Spleen (tissue), 11 donors: ENCODE measurements around the gene PHF20. TPM values are rescaled to one million over a fixed set of nuclear protein-coding genes. Genes with fewer than 3 reads are reported as not detected.
"Not testable (repeated sequence)": the region's sequence is repeated elsewhere in the genome, so short reads cannot be mapped to it uniquely, and the experiment has no call there.

Experiments
- DNase-seq: peaks from one replicate; pipeline ENCODE4 v3.0.0-alpha.2; 2020
- H3K27ac ChIP-seq, 8 donors: fragments of 200-600 bp; sonication (generic) in 7 of 8; 1 replicate in 4 of 8; 2 replicates in 4 of 8; pipeline versions ENCODE4 v1.5.0 to v1.8.0; 2016 to 2021; ENCODE audit warnings: inconsistent platforms in 4 of 8, mild to moderate bottlenecking in 4 of 8, moderate library complexity in 1 of 8
- H3K27me3 ChIP-seq, 7 donors: fragments of 200-600 bp; sonication (generic) in 6 of 7; replicated peaks in 1 of 7; 1 replicate in 4 of 7; 2 replicates in 3 of 7; pipeline versions ENCODE4 v1.5.0 to v1.8.0; 2016 to 2021; ENCODE audit warnings: inconsistent platforms in 3 of 7, mild to moderate bottlenecking in 1 of 7
- H3K36me3 ChIP-seq, 6 donors: fragments of 200-600 bp; sonication (generic) in 5 of 6; 1 replicate in 4 of 6; 2 replicates in 2 of 6; pipeline versions ENCODE4 v1.5.0 to v1.8.0; 2016 to 2021; ENCODE audit warnings: inconsistent platforms in 2 of 6
- H3K4me1 ChIP-seq, 6 donors: fragments of 200-600 bp; sonication (generic) in 5 of 6; 1 replicate in 3 of 6; 2 replicates in 3 of 6; pipeline versions ENCODE4 v1.5.0 to v1.8.0; 2016 to 2021; ENCODE audit warnings: inconsistent platforms in 3 of 6
- H3K4me3 ChIP-seq, 8 donors: fragments of 200-600 bp; sonication (generic) in 7 of 8; 1 replicate in 4 of 8; 2 replicates in 4 of 8; pipeline versions ENCODE4 v1.5.0 to v1.8.0; 2016 to 2021; ENCODE audit warnings: inconsistent platforms in 4 of 8, mild to moderate bottlenecking in 4 of 8, moderate library complexity in 2 of 8
- H3K9me3 ChIP-seq, 8 donors: fragments of 200-600 bp; sonication (generic) in 7 of 8; 1 replicate in 4 of 8; 2 replicates in 4 of 8; pipeline versions ENCODE4 v1.5.0 to v1.8.0; 2016 to 2021; ENCODE audit warnings: inconsistent platforms in 4 of 8
- CTCF ChIP-seq, 11 experiments: fragments of 200-600 bp in 7 of 11; fragments of 450-650 bp in 4 of 11; sonication (generic) in 4 of 11; IDR thresholded peaks in 8 of 11; conservative IDR thresholded peaks in 3 of 11; 1 replicate in 7 of 11; 2 replicates in 4 of 11; pipeline versions ENCODE4 v1.4.0 to v1.8.0; 2016 to 2021; ENCODE audit warnings: antibody characterized with exemption in 11 of 11, inconsistent platforms in 4 of 11, mild to moderate bottlenecking in 1 of 11
- POLR2A ChIP-seq, 3 donors: fragments of 450-650 bp; IDR thresholded peaks; one replicate each; pipeline ENCODE4 v1.5.1; 2017; ENCODE audit warnings: antibody characterized with exemption in 3 of 3, mild to moderate bottlenecking in 1 of 3
- POLR2AphosphoS5 ChIP-seq, 3 donors: sonication (generic); formaldehyde crosslinking; IDR thresholded peaks; one replicate each; pipeline ENCODE4 v1.5.1; 2017; ENCODE audit warnings: antibody characterized with exemption in 3 of 3
- WGBS, 5 donors: extraction: QIAGEN DNeasy Blood & Tissue Kit in 3 of 5; methylation state at CpG; one replicate each; pipeline versions ENCODE4 v1.1.5 to v1.1.7; 2013 to 2018; 5-methylcytosine and 5-hydroxymethylcytosine counted together
- intact Hi-C: fragments of 100-400 bp; cut with DNase I; formaldehyde crosslinking; loops from one replicate; pipeline ENCODE4 v1.15.0; 2023; ENCODE audit warnings: low total_unique reads
- polyA plus RNA-seq, 3 donors: library from polyadenylated mRNA; stranded (reverse); fragments of 200-250 nt; gene quantifications; one replicate each; pipeline ENCODE4 v1.2.1, GENCODE V29; 2013
- total RNA-seq, 7 donors: library from RNA; depleted of rRNA in 3 of 7; stranded (reverse); fragments of >200 nt in 3 of 7; fragmentation: NEBNext Ultra II Directional in 4 of 7; extraction: Animal tissue kit (Norgen Biotek cat#: 25700) in 4 of 7; gene quantifications; one replicate each; pipeline versions ENCODE4 v1.1.0 to v1.2.1, GENCODE V29; 2016 to 2021
- donor health status: healthy with polysubstance abuse.
- donor health status: DM: no; HTN: no; CAD: no; lungs with moderate emphysema.
- donor health status: DM: no; HTN: no; CAD: no.
- donor health status: Bipolar disorder and iron deficiency.
- donor health status: healthy.
- donor health status: DM: no; HTN: no; CAD: no.
- donor health status: DM: yes; HTN: yes; CAD: no.

The PHF20 gene
- total and polyA plus RNA-seq, 10 donors = 40.0 to 89.9 (median 57.4) TPM

GRCh38 chr20:35947489-35947888 is 175.7 kb downstream of the PHF20 start:
- TF ChIP-seq POLR2A (IDR thresholded peaks at IDR 0.05) = no peak
- TF ChIP-seq CTCF (IDR thresholded peaks at IDR 0.05 in 8 of 11, conservative IDR thresholded peaks at IDR 0.05 in 3 of 11) = peak in 7 of 11 experiments; percentile 9 to 45 (median 27)
- no peak for DNase-seq
- H3K27me3 ChIP-seq = no peaks in the 10 kb centered on the region
- no peaks in the 10 kb centered on the region for H3K9me3 ChIP-seq
- H3K36me3 ChIP-seq = peaks cover 0 to 86% (median 43%) of the 10 kb centered on the region in 6 donors
- H3K27ac ChIP-seq = no peak overlapping the region
- 73 to 88% (median 82%) methylated on average over 9 of the region's 9 CpGs for WGBS, 5 donors
- no peak overlapping the region for H3K4me3 ChIP-seq
- peaks cover 5 to 15% (median 9%) of the 10 kb centered on the region in 6 donors for H3K4me1 ChIP-seq
- intact Hi-C loops = no loop called here

DNA sequence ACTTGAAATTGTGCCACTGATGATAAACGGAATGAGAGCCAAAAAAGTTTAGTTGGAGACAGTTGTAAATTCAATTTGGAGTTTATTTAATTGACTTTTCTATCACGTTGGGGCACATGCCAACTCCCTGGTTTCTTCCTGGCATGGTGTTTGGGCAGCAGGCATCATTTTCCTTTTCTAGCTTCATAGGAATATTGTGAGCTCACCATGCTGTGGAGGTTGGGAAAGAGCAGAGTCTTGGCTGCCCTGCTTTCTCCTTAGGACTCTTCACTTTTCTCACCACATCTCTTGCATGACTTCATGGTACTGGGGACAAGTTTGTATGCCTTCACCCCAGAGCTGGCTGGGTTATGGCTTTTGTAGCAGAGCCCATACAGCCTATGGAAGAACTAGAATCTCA is 176.1 kb downstream of the PHF20 start:
- Histone ChIP-seq H3K36me3 (peaks cover 0 to 82% (median 39%) of the 10 kb centered on the region in 6 donors), H3K4me1 (peaks cover 9 to 19% (median 13%) of the 10 kb centered on the region in 6 donors), H3K4me3 (no peak overlapping the region), H3K9me3 (no peaks in the 10 kb centered on the region), H3K27ac (no peak overlapping the region), H3K27me3 (no peaks in the 10 kb centered on the region)
- no peak for TF ChIP-seq POLR2A (IDR thresholded peaks at IDR 0.05)
- no peak for TF ChIP-seq POLR2AphosphoS5 (IDR thresholded peaks at IDR 0.05)
- TF ChIP-seq CTCF (IDR thresholded peaks at IDR 0.05 in 8 of 11, conservative IDR thresholded peaks at IDR 0.05 in 3 of 11) = no peak
- WGBS, 5 donors = 90 to 96% (median 93%) methylated on average over 2 of the region's 2 CpGs
- no peak for DNase-seq
- intact Hi-C loops = no loop called here

DNA sequence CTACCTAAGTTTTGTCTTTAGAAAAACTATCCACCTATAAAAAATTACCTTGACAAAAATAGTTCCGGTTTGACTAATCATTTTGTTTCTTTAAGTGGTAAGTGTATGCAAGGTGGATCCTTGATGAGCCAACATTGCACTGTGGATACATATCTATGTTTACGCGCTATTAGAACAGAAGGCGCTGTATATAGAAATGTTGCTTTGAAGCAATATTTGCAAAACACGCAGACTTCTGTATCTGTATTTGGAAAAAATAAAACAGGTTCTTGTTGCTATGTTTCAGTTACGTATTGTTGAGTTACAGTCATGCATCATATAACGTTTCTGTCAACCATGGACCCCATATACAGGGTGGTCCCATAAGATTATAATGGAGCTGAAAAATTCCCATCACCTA is 178.3 kb downstream of the PHF20 start:
- TF ChIP-seq CTCF (IDR thresholded peaks at IDR 0.05 in 8 of 11, conservative IDR thresholded peaks at IDR 0.05 in 3 of 11) (no peak), POLR2AphosphoS5 (IDR thresholded peaks at IDR 0.05) (no peak), POLR2A (IDR thresholded peaks at IDR 0.05) (no peak)
- intact Hi-C loops = no loop called here
- no peak overlapping the region for H3K4me3 ChIP-seq
- peaks cover 14 to 30% (median 22%) of the 10 kb centered on the region in 6 donors for H3K4me1 ChIP-seq
- H3K36me3 ChIP-seq = peaks cover 0 to 60% (median 23%) of the 10 kb centered on the region in 6 donors
- H3K27me3 ChIP-seq = no peaks in the 10 kb centered on the region
- no peak for DNase-seq
- no peaks in the 10 kb centered on the region for H3K9me3 ChIP-seq
- no peak overlapping the region for H3K27ac ChIP-seq
- WGBS, 5 donors = 95 to 98% (median 96%) methylated on average over 7 of the region's 7 CpGs

GRCh38 chr20:35952080-35952479 is 180.3 kb downstream of the PHF20 start:
- intact Hi-C loops, H3K9me3 ChIP-seq, DNase-seq, H3K27me3 ChIP-seq: not testable (repeated sequence)
- peaks cover 0 to 40% (median 15%) of the 10 kb centered on the region in 6 donors for H3K36me3 ChIP-seq
- peak overlapping the region in 3 of 8 donors; percentile 98 to 100 (median 100) for H3K27ac ChIP-seq
- TF ChIP-seq POLR2AphosphoS5 (IDR thresholded peaks at IDR 0.05) = peak in 1 of 3 donors; percentile 19
- WGBS, 5 donors = 95 to 99% (median 96%) methylated on average over 14 of the region's 14 CpGs
- H3K4me1 ChIP-seq = peaks cover 19 to 40% (median 30%) of the 10 kb centered on the region in 6 donors
- H3K4me3 ChIP-seq = peak overlapping the region in 1 of 8 donors; percentile 94
